Skeletal muscle satellite cell (primary cell): ENCODE data around the gene MGLL.
"Not testable (repeated sequence)": the region's sequence is repeated elsewhere in the genome, so short reads cannot be mapped to it uniquely, and the experiment has no call there.

Source experiments
- H3K27me3 ChIP-seq: 2 replicates; pipeline ENCODE4 v1.7.0; 2013; ENCODE audit warnings: low read length; ENCODE audit not compliant: control insufficient read depth, insufficient read depth
- H3K36me3 ChIP-seq: 2 replicates; pipeline ENCODE4 v1.7.0; 2013; ENCODE audit warnings: mild to moderate bottlenecking, control low read depth, low read length; ENCODE audit not compliant: insufficient read depth
- H3K4me1 ChIP-seq: 2 replicates; pipeline ENCODE4 v1.7.0; 2013; ENCODE audit warnings: low read length; ENCODE audit not compliant: control insufficient read depth, insufficient read depth
- H3K4me2 ChIP-seq: 2 replicates; pipeline ENCODE4 v1.7.0; 2013; ENCODE audit warnings: mild to moderate bottlenecking, low read length
- H3K4me3 ChIP-seq: 2 replicates; pipeline ENCODE4 v1.7.0; 2013; ENCODE audit warnings: low read length
- H3K9ac ChIP-seq: 2 replicates; pipeline ENCODE4 v1.7.0; 2013; ENCODE audit warnings: mild to moderate bottlenecking, low read depth, low read length, moderate library complexity
- H3K9me3 ChIP-seq: replicated peaks from 2 replicates; pipeline ENCODE4 v1.7.0; 2013; ENCODE audit warnings: mild to moderate bottlenecking, control low read depth, low read length

MGLL gene

GRCh38 chr3:127656906-127657305, 165.4 kb downstream of the MGLL start:
- Histone ChIP-seq H3K4me1 (no peaks in the 10 kb centered on the region), H3K27me3 (no peaks in the 10 kb centered on the region), H3K4me3 (no peak overlapping the region), H3K9ac (no peak overlapping the region), H3K9me3 (no peaks in the 10 kb centered on the region), H3K36me3 (no peaks in the 10 kb centered on the region), H3K4me2 (no peak overlapping the region)

GRCh38 chr3:127655641-127656040, 166.7 kb downstream of the MGLL start:
- H3K4me1 ChIP-seq, result no peaks in the 10 kb centered on the region
- H3K9me3 ChIP-seq, result no peaks in the 10 kb centered on the region
- H3K27me3 ChIP-seq, result no peaks in the 10 kb centered on the region
- H3K36me3 ChIP-seq, result no peaks in the 10 kb centered on the region
- H3K4me3 ChIP-seq, result no peak overlapping the region
- no peak overlapping the region for H3K9ac ChIP-seq
- no peak overlapping the region for H3K4me2 ChIP-seq

- H3K4me2 ChIP-seq, H3K9me3 ChIP-seq, H3K36me3 ChIP-seq, H3K4me1 ChIP-seq, H3K4me3 ChIP-seq, H3K9ac ChIP-seq, H3K27me3 ChIP-seq: not testable (repeated sequence)
Measured at GRCh38 chr3:127654993-127655392, 167.3 kb downstream of the MGLL start.

GRCh38 chr3:127654374-127654773, 167.9 kb downstream of the MGLL start:
- no peak overlapping the region for H3K9ac ChIP-seq
- H3K36me3 ChIP-seq, result no peaks in the 10 kb centered on the region
- no peaks in the 10 kb centered on the region for H3K27me3 ChIP-seq
- H3K4me2 ChIP-seq, result no peak overlapping the region
- no peak overlapping the region for H3K4me3 ChIP-seq
- H3K9me3 ChIP-seq, result no peaks in the 10 kb centered on the region
- no peaks in the 10 kb centered on the region for H3K4me1 ChIP-seq

- no peak overlapping the region for H3K9ac ChIP-seq
- no peaks in the 10 kb centered on the region for H3K36me3 ChIP-seq
Measured at GRCh38 chr3:127652246-127652995, 169.9 kb downstream of the MGLL start.

GRCh38 chr3:127651516-127652172, 170.7 kb downstream of the MGLL start:
- Histone ChIP-seq H3K4me2 (no peak overlapping the region), H3K27me3 (no peaks in the 10 kb centered on the region), H3K4me1 (no peaks in the 10 kb centered on the region), H3K4me3 (no peak overlapping the region), H3K9ac (no peak overlapping the region), H3K9me3 (no peaks in the 10 kb centered on the region), H3K36me3 (no peaks in the 10 kb centered on the region)

More at GRCh38 chr3:127652246-127652995, 169.9 kb downstream of the MGLL start:
- Histone ChIP-seq H3K4me1 (no peaks in the 10 kb centered on the region), H3K4me2 (no peak overlapping the region), H3K27me3 (no peaks in the 10 kb centered on the region), H3K9me3 (no peaks in the 10 kb centered on the region), H3K4me3 (no peak overlapping the region)

- Histone ChIP-seq H3K4me1 (no peaks in the 10 kb centered on the region), H3K9me3 (no peaks in the 10 kb centered on the region), H3K36me3 (no peaks in the 10 kb centered on the region), H3K9ac (no peak overlapping the region), H3K4me3 (no peak overlapping the region), H3K4me2 (no peak overlapping the region), H3K27me3 (peaks cover 3% of the 10 kb centered on the region)
Measured at GRCh38 chr3:127650236-127650635, 172.1 kb downstream of the MGLL start.

GRCh38 chr3:127647845-127648204, 174.5 kb downstream of the MGLL start:
- H3K9me3 ChIP-seq, result no peaks in the 10 kb centered on the region
- no peaks in the 10 kb centered on the region for H3K4me1 ChIP-seq
- H3K9ac ChIP-seq, result no peak overlapping the region
- no peak overlapping the region for H3K4me2 ChIP-seq
- H3K27me3 ChIP-seq, result peaks cover 5% of the 10 kb centered on the region
- no peak overlapping the region for H3K4me3 ChIP-seq
- no peaks in the 10 kb centered on the region for H3K36me3 ChIP-seq

GRCh38 chr3:127647166-127647844, 175.0 kb downstream of the MGLL start:
- Histone ChIP-seq H3K4me2 (no peak overlapping the region), H3K27me3 (peaks cover 5% of the 10 kb centered on the region), H3K9ac (no peak overlapping the region), H3K36me3 (no peaks in the 10 kb centered on the region), H3K4me1 (no peaks in the 10 kb centered on the region), H3K4me3 (no peak overlapping the region), H3K9me3 (no peaks in the 10 kb centered on the region)

GRCh38 chr3:127646501-127647046, 175.7 kb downstream of the MGLL start:
- Histone ChIP-seq H3K27me3 (peaks cover 5% of the 10 kb centered on the region), H3K4me2 (no peak overlapping the region), H3K9ac (no peak overlapping the region), H3K4me1 (no peaks in the 10 kb centered on the region), H3K36me3 (no peaks in the 10 kb centered on the region), H3K4me3 (no peak overlapping the region), H3K9me3 (no peaks in the 10 kb centered on the region)

GRCh38 chr3:127645371-127646015, 176.8 kb downstream of the MGLL start:
- Histone ChIP-seq H3K9ac (no peak overlapping the region), H3K4me2 (no peak overlapping the region), H3K4me3 (no peak overlapping the region), H3K27me3 (peaks cover 5% of the 10 kb centered on the region), H3K9me3 (no peaks in the 10 kb centered on the region), H3K36me3 (no peaks in the 10 kb centered on the region), H3K4me1 (no peaks in the 10 kb centered on the region)
